ENCODE results near the gene APOE. TPM values are rescaled to one million over a fixed set of nuclear protein-coding genes. Genes with fewer than 3 reads are reported as not detected.

The APOE gene
- total and polyA plus RNA-seq, 2 of the 13 experiments (the other 11 are each of a cell fraction or from before 2014, with no cell fraction given) = 1,328 to 1,470 TPM

GRCh38 chr19:44913512-44914432, 8.2 kb downstream of the APOE start (continued):
- peak; percentile 23; the same call in 1 of the 2 replicates for TF ChIP-seq FOXP4 (CRISPR knock-in tag; IDR thresholded peaks at IDR 0.05)
- 0 out of 2 replicates have a peak, but pooled peaks have one; percentile 44 for TF ChIP-seq GFI1 (CRISPR knock-in tag; IDR thresholded peaks at IDR 0.05; ENCODE audit: borderline replicate concordance)
- peak; percentile 4; the same call in 1 of the 2 replicates for TF ChIP-seq ZNF770 (CRISPR knock-in tag; IDR thresholded peaks at IDR 0.05)
- peak; percentile 46; the same call in 1 of the 2 replicates for TF ChIP-seq BHLHE40 (IDR thresholded peaks at IDR 0.05; ENCODE audit: low read length)
- TF ChIP-seq ONECUT2 (CRISPR knock-in tag; IDR thresholded peaks at IDR 0.05) = peak; percentile 61; the same call in 1 of the 2 replicates
- peak; percentile 40; the same call in 1 of the 2 replicates for TF ChIP-seq NKX3-1 (CRISPR knock-in tag; IDR thresholded peaks at IDR 0.05)
- 0 out of 2 replicates have a peak, but pooled peaks have one; percentile 3 for TF ChIP-seq KAT8 (CRISPR knock-in tag; IDR thresholded peaks at IDR 0.05)
- 0 out of 2 replicates have a peak, but pooled peaks have one; percentile 27 for TF ChIP-seq ZNF441 (CRISPR knock-in tag; IDR thresholded peaks at IDR 0.05; ENCODE audit: borderline replicate concordance)
- TF ChIP-seq RXRB (CRISPR knock-in tag; IDR thresholded peaks at IDR 0.05; ENCODE audit: borderline replicate concordance) = peak; percentile 45
- TF ChIP-seq NR2F2 (IDR thresholded peaks at IDR 0.05; ENCODE audit: borderline replicate concordance, low read depth) = 0 out of 2 replicates have a peak, but pooled peaks have one; percentile 28
- peak; percentile 33; the same call in 1 of the 2 replicates for TF ChIP-seq PAXIP1 (CRISPR knock-in tag; conservative IDR thresholded peaks at IDR 0.05)
- peak; percentile 11; the same call in 1 of the 2 replicates for TF ChIP-seq SKIL (CRISPR knock-in tag; IDR thresholded peaks at IDR 0.05; ENCODE audit: borderline replicate concordance)
- peak; percentile 21; the same call in 1 of the 2 replicates for TF ChIP-seq SPEN (CRISPR knock-in tag; IDR thresholded peaks at IDR 0.05; ENCODE audit: low read depth)

All from HepG2 (cell line).